Measurements from ENCODE around the gene MEX3A. TPM values are rescaled to one million over a fixed set of nuclear protein-coding genes. Genes with fewer than 3 reads are reported as not detected.
A peak's percentile ranks its signal among the peaks of the same experiment; 100 is the strongest.
"Not testable (repeated sequence)": the region's sequence is repeated elsewhere in the genome, so short reads cannot be mapped to it uniquely, and the experiment has no call there.

MEX3A gene
- total RNA-seq, 3 donors from 2014 or later = 0.32 to 2.5 (median 0.66) TPM

- no peak overlapping the region for H3K4me3 ChIP-seq
- intact Hi-C loops (cut with DNase I, micrococcal nuclease) = no loop called here
- no peaks in the 10 kb centered on the region for H3K9me3 ChIP-seq
- H3K4me1 ChIP-seq (ENCODE audit: low read depth) = peaks cover 99% of the 10 kb centered on the region
- ATAC-seq (peak; percentile 70), DNase-seq (peak; percentile 94 to 96 (median 96))
- TF ChIP-seq CTCF (IDR thresholded peaks at IDR 0.05) = no peak
- H3K36me3 ChIP-seq (ENCODE audit: low read depth) = no peaks in the 10 kb centered on the region
Observed at GRCh38 chr1:156123356-156124196, 41.3 kb upstream of the MEX3A start.

GRCh38 chr1:156122519-156123355 lies 40.5 kb upstream of the MEX3A start:
- DNase-seq (peak; percentile 78 to 82 (median 82)), ATAC-seq (peak; percentile 4)
- intact Hi-C loops (cut with DNase I, micrococcal nuclease) = no loop called here
- Histone ChIP-seq H3K4me1 (ENCODE audit: low read depth) (peaks cover 96% of the 10 kb centered on the region), H3K36me3 (ENCODE audit: low read depth) (no peaks in the 10 kb centered on the region), H3K9me3 (no peaks in the 10 kb centered on the region), H3K4me3 (no peak overlapping the region)
- TF ChIP-seq CTCF (IDR thresholded peaks at IDR 0.05) = no peak

- Histone ChIP-seq H3K4me3 (no peak overlapping the region), H3K9me3 (no peaks in the 10 kb centered on the region), H3K36me3 (ENCODE audit: low read depth) (no peaks in the 10 kb centered on the region), H3K4me1 (ENCODE audit: low read depth) (peaks cover 95% of the 10 kb centered on the region)
- TF ChIP-seq CTCF (IDR thresholded peaks at IDR 0.05) = no peak
- intact Hi-C loops (cut with DNase I, micrococcal nuclease) = no loop called here
- ATAC-seq = no peak
- DNase-seq = no peak
Observed at GRCh38 chr1:156122086-156122485, 39.8 kb upstream of the MEX3A start.

GRCh38 chr1:156121457-156121856 lies 39.2 kb upstream of the MEX3A start:
- DNase-seq (no peak), ATAC-seq (no peak)
- intact Hi-C loops (cut with DNase I, micrococcal nuclease) = no loop called here
- Histone ChIP-seq H3K36me3 (ENCODE audit: low read depth) (no peaks in the 10 kb centered on the region), H3K9me3 (no peaks in the 10 kb centered on the region), H3K4me3 (no peak overlapping the region), H3K4me1 (ENCODE audit: low read depth) (peaks cover 94% of the 10 kb centered on the region)
- no peak for TF ChIP-seq CTCF (IDR thresholded peaks at IDR 0.05)

- ATAC-seq; DNase-seq; H3K9me3 ChIP-seq; H3K36me3 ChIP-seq (ENCODE audit: low read depth); H3K4me3 ChIP-seq; intact Hi-C loops (cut with DNase I, micrococcal nuclease): not testable (repeated sequence)
- H3K4me1 ChIP-seq (ENCODE audit: low read depth) = peaks cover 92% of the 10 kb centered on the region
Observed at GRCh38 chr1:156121005-156121404, 38.7 kb upstream of the MEX3A start.

- ATAC-seq = no peak
- peaks cover 85% of the 10 kb centered on the region for H3K4me1 ChIP-seq (ENCODE audit: low read depth)
Observed at GRCh38 chr1:156120318-156120717, 38.1 kb upstream of the MEX3A start.

More at GRCh38 chr1:156120318-156120717, 38.1 kb upstream of the MEX3A start:
- DNase-seq = no peak
- Histone ChIP-seq H3K9me3 (no peaks in the 10 kb centered on the region), H3K4me3 (no peak overlapping the region), H3K36me3 (ENCODE audit: low read depth) (no peaks in the 10 kb centered on the region)
- intact Hi-C loops (cut with DNase I, micrococcal nuclease) = no loop called here
- TF ChIP-seq CTCF (IDR thresholded peaks at IDR 0.05) = no peak

Measured in mucosa of descending colon (tissue), 3 donors.